Pancreas (tissue), 10 donors: ENCODE results near the gene LAMP1. TPM values are rescaled to one million over a fixed set of nuclear protein-coding genes. Genes with fewer than 3 reads are reported as not detected.
"Not testable (repeated sequence)": the region's sequence is repeated elsewhere in the genome, so short reads cannot be mapped to it uniquely, and the experiment has no call there.

ENCODE experiments used
- ATAC-seq, 4 donors: fragments of 200-7000 bp; cut with Tn5 transposase; one replicate each; pipeline versions ENCODE4 v1.8.0 to v1.9.1; 2020; ENCODE audit warnings: mild to moderate bottlenecking in 4 of 4, moderate library complexity in 4 of 4
- DNase-seq, 6 donors: peaks; one replicate each; pipeline ENCODE4 v3.0.0-alpha.2; 2020
- FAIRE-seq: peaks from 2 replicates; lab custom pipeline; 2012; peaks lifted over from hg19 to GRCh38; lab: Jason Lieb, UNC
- H3K27ac ChIP-seq, 4 donors: fragments of 200-600 bp; sonication (generic); 1 replicate in 3 of 4; 2 replicates in 1 of 4; pipeline versions ENCODE4 v1.5.0 to v1.8.0; 2020
- H3K27me3 ChIP-seq, 4 donors: fragments of 200-600 bp; one replicate each; pipeline ENCODE4 v1.8.0; 2021
- H3K36me3 ChIP-seq, 3 donors: fragments of 200-600 bp; sonication (generic) in 1 of 3; one replicate each; pipeline versions ENCODE4 v1.5.0 to v1.8.0; 2020 to 2021
- H3K4me1 ChIP-seq, 3 donors: fragments of 200-600 bp; one replicate each; pipeline ENCODE4 v1.8.0; 2021
- H3K4me3 ChIP-seq, 4 donors: fragments of 200-600 bp; sonication (generic) in 2 of 4; one replicate each; pipeline versions ENCODE4 v1.5.0 to v1.8.0; 2020 to 2021
- H3K9me3 ChIP-seq, 4 donors: fragments of 200-600 bp; one replicate each; pipeline ENCODE4 v1.8.0; 2021
- CTCF ChIP-seq, 4 donors: fragments of 200-600 bp; sonication (generic) in 3 of 4; IDR thresholded peaks; one replicate each; pipeline versions ENCODE4 v1.5.0 to v1.8.0; 2021; ENCODE audit warnings: antibody characterized with exemption in 4 of 4
- WGBS, 2 donors: extraction: QIAGEN DNeasy Blood & Tissue Kit; methylation state at CpG; one replicate each; pipeline ENCODE4 v1.1.7; 2013; 5-methylcytosine and 5-hydroxymethylcytosine counted together
- intact Hi-C, 3 donors: fragments of 100-400 bp; cut with DNase I; formaldehyde crosslinking; loops; one replicate each; pipeline versions ENCODE4 v1.11.1 to v1.14.2; 2022
- microRNA-seq, 2 donors: library from miRNA; unstranded; fragments of <30 nt; microRNA quantifications; one replicate each; pipeline versions ENCODE4 to v1.1.0, GENCODE V29; 2019 to 2020
- polyA plus RNA-seq, 2 donors: library from polyadenylated mRNA; stranded (reverse); fragments of 200-250 nt; gene quantifications; one replicate each; pipeline ENCODE4 v1.2.3, GENCODE V29; 2013
- total RNA-seq, 6 donors: library from RNA; stranded (reverse); fragmentation: NEBNext Ultra II Directional in 4 of 6; extraction: Animal tissue kit (Norgen Biotek cat#: 25700) in 4 of 6; gene quantifications; one replicate each; pipeline versions ENCODE4 v1.2.1 to v1.2.4, GENCODE V29; 2021 to 2023
- donor health status: healthy with polysubstance abuse.
- donor health status: DM: no; HTN: no; CAD: no; lungs with moderate emphysema.
- donor health status: DM: no; HTN: no; CAD: no.
- donor health status: control.
- donor health status: control.
- donor health status: Bipolar disorder and iron deficiency.
- donor health status: DM: yes; HTN: yes; CAD: no.
- donor health status: DM: no; HTN: no; CAD: no.
- donor health status: DM: no; HTN: no; CAD: no.
- donor health status: DM: yes; HTN: yes; CAD: no.

Gene LAMP1
- total and polyA plus RNA-seq, 8 donors = 35.1 to 136 (median 91.3) TPM

GRCh38 chr13:113367771-113368170 lies 70.7 kb downstream of the LAMP1 start:
- no peak for ATAC-seq
- no peak for TF ChIP-seq CTCF (IDR thresholded peaks at IDR 0.05)
- H3K27me3 ChIP-seq = no peaks in the 10 kb centered on the region
- DNase-seq = peak in 1 of 6 donors; percentile 48
- H3K9me3 ChIP-seq = no peaks in the 10 kb centered on the region
- H3K4me1 ChIP-seq = peaks cover 0 to 3% (median 0%) of the 10 kb centered on the region in 3 donors
- no peak for FAIRE-seq
- H3K36me3 ChIP-seq = no peaks in the 10 kb centered on the region
- intact Hi-C loops = no loop called here
- H3K27ac ChIP-seq = no peak overlapping the region
- no peak overlapping the region for H3K4me3 ChIP-seq
- 63 to 65% methylated on average over 6 of the region's 6 CpGs for WGBS, 2 donors

- H3K4me1 ChIP-seq, H3K36me3 ChIP-seq, ATAC-seq, FAIRE-seq, H3K4me3 ChIP-seq, H3K9me3 ChIP-seq, H3K27me3 ChIP-seq, intact Hi-C loops, H3K27ac ChIP-seq: not testable (repeated sequence)
- peak in 1 of 6 donors; percentile 19 for DNase-seq
- WGBS, 2 donors = 81 to 85% methylated on average over 6 of the region's 6 CpGs
These were observed 71.3 kb downstream of the LAMP1 start for GRCh38 chr13:113368353-113368752.

- Histone ChIP-seq H3K4me1 (no peaks in the 10 kb centered on the region), H3K36me3 (no peaks in the 10 kb centered on the region), H3K27me3 (no peaks in the 10 kb centered on the region), H3K9me3 (no peaks in the 10 kb centered on the region), H3K27ac (no peak overlapping the region), H3K4me3 (no peak overlapping the region)
- DNase-seq (peak in 1 of 6 donors; percentile 33), FAIRE-seq (no peak), ATAC-seq (no peak)
- intact Hi-C loops = no loop called here
- 76 to 78% methylated on average over 29 of the region's 29 CpGs for WGBS, 2 donors
- TF ChIP-seq CTCF (IDR thresholded peaks at IDR 0.05) = no peak
These were observed 72.2 kb downstream of the LAMP1 start for GRCh38 chr13:113369189-113369588.

GRCh38 chr13:113369881-113370280 lies 72.8 kb downstream of the LAMP1 start:
- peak in 1 of 6 donors; percentile 17 for DNase-seq
- FAIRE-seq = no peak
- Histone ChIP-seq H3K27me3 (no peaks in the 10 kb centered on the region), H3K27ac (no peak overlapping the region), H3K4me3 (no peak overlapping the region), H3K9me3 (no peaks in the 10 kb centered on the region), H3K36me3 (no peaks in the 10 kb centered on the region), H3K4me1 (no peaks in the 10 kb centered on the region)
- intact Hi-C loops = no loop called here
- no peak for TF ChIP-seq CTCF (IDR thresholded peaks at IDR 0.05)
- WGBS, 2 donors = 76 to 84% methylated on average over 10 of the region's 10 CpGs
- no peak for ATAC-seq

GRCh38 chr13:113371061-113371460 lies 74.0 kb downstream of the LAMP1 start:
- intact Hi-C loops = no loop called here
- no peak for FAIRE-seq
- DNase-seq = peak in 2 of 6 donors; percentile 4 to 43
- H3K4me3 ChIP-seq = no peak overlapping the region
- H3K27me3 ChIP-seq = no peaks in the 10 kb centered on the region
- H3K27ac ChIP-seq = no peak overlapping the region
- no peaks in the 10 kb centered on the region for H3K36me3 ChIP-seq
- no peak for ATAC-seq
- H3K4me1 ChIP-seq = no peaks in the 10 kb centered on the region
- no peaks in the 10 kb centered on the region for H3K9me3 ChIP-seq
- no peak for TF ChIP-seq CTCF (IDR thresholded peaks at IDR 0.05)
- WGBS, 2 donors = 84 to 85% methylated on average over 13 of the region's 13 CpGs

GRCh38 chr13:113371701-113372100 lies 74.7 kb downstream of the LAMP1 start:
- DNase-seq = peak in 2 of 6 donors; percentile 4 to 40
- ATAC-seq, H3K27ac ChIP-seq, intact Hi-C loops, H3K36me3 ChIP-seq, H3K9me3 ChIP-seq, FAIRE-seq, H3K27me3 ChIP-seq, H3K4me1 ChIP-seq, H3K4me3 ChIP-seq: not testable (repeated sequence)
- 82 to 95% methylated on average over 3 of the region's 3 CpGs for WGBS, 2 donors

Small RNA genes within 50 kb of the gene (microRNA-seq; reads per million reads assigned to microRNA genes)
- gene MIR8075 = 0 reads per million in 2 donors

Other genes with a start within 250 kb of the LAMP1 start
- under 1 TPM in 4 of 6 donors, not detected in 2; 0.13 to 0.37 (median 0.21) TPM for gene F7, start 191.4 kb upstream of the LAMP1 start, total RNA-seq
- gene F7, start 191.4 kb upstream of the LAMP1 start, polyA plus RNA-seq = under 1 TPM; 0.19 to 0.96 TPM
- gene F10, start 174.4 kb upstream of the LAMP1 start, total RNA-seq = 1 to 10 TPM; 1.1 to 6.7 (median 3.0) TPM
- 10 to 100 TPM; 13.7 to 59.4 TPM for gene F10, start 174.4 kb upstream of the LAMP1 start, polyA plus RNA-seq
- not detected for gene PROZ, start 138.6 kb upstream of the LAMP1 start, total RNA-seq
- under 1 TPM in 1 of 2 donors, not detected in 1; 0.05 TPM for gene PROZ, start 138.6 kb upstream of the LAMP1 start, polyA plus RNA-seq
- gene PCID2, start 88.6 kb upstream of the LAMP1 start, total RNA-seq = 10 to 100 TPM; 17.3 to 23.4 (median 19.5) TPM
- gene PCID2, start 88.6 kb upstream of the LAMP1 start, polyA plus RNA-seq = 10 to 100 TPM; 21.6 to 33.9 TPM
- 10 to 100 TPM; 28.3 to 33.4 (median 29.7) TPM for gene CUL4A, start 87.6 kb upstream of the LAMP1 start, total RNA-seq
- 10 to 100 TPM; 18.1 to 29.0 TPM for gene CUL4A, start 87.6 kb upstream of the LAMP1 start, polyA plus RNA-seq
- 1 to 10 TPM; 4.8 to 8.1 (median 6.0) TPM for gene GRTP1, start 66.9 kb downstream of the LAMP1 start, total RNA-seq
- 1 to 10 TPM; 7.3 to 9.5 TPM for gene GRTP1, start 66.9 kb downstream of the LAMP1 start, polyA plus RNA-seq
- gene ADPRHL1, start 156.2 kb downstream of the LAMP1 start, total RNA-seq = 1 to 10 TPM; 2.2 to 6.0 (median 3.7) TPM
- 1 to 10 TPM; 1.2 to 2.3 TPM for gene ADPRHL1, start 156.2 kb downstream of the LAMP1 start, polyA plus RNA-seq
- 10 to 100 TPM in 1 of 6 donors, 1 to 10 TPM in 5; 4.8 to 11.2 (median 7.3) TPM for gene DCUN1D2, start 193.5 kb downstream of the LAMP1 start, total RNA-seq
- gene DCUN1D2, start 193.5 kb downstream of the LAMP1 start, polyA plus RNA-seq = 10 to 100 TPM; 10.5 to 18.3 TPM